Kidney (tissue), 14 donors: ENCODE results near the gene USB1. TPM values are rescaled to one million over a fixed set of nuclear protein-coding genes. Genes with fewer than 3 reads are reported as not detected.
"Not testable (repeated sequence)": the region's sequence is repeated elsewhere in the genome, so short reads cannot be mapped to it uniquely, and the experiment has no call there.

Experiments
- DNase-seq, 5 donors: peaks; one replicate each; pipeline ENCODE4 v3.0.0-alpha.2; 2013 to 2020
- FAIRE-seq: peaks from 2 replicates; lab custom pipeline; 2012; peaks lifted over from hg19 to GRCh38; lab: Jason Lieb, UNC
- H3K27ac ChIP-seq, 2 donors: one replicate each; pipeline ENCODE4 v1.7.0; 2013; ENCODE audit warnings: low read depth in 2 of 2, low read length in 2 of 2, inconsistent platforms in 1 of 2
- H3K27me3 ChIP-seq: one replicate; pipeline ENCODE4 v1.7.1; 2013; ENCODE audit warnings: low read length, inconsistent platforms; ENCODE audit not compliant: control insufficient read depth, insufficient read depth
- H3K36me3 ChIP-seq, 3 donors: one replicate each; pipeline versions ENCODE4 v1.7.0 to v1.7.1; 2013; ENCODE audit warnings: low read length in 3 of 3, control low read depth in 1 of 3, inconsistent platforms in 1 of 3; ENCODE audit not compliant: insufficient read depth in 3 of 3, control insufficient read depth in 2 of 3
- H3K4me1 ChIP-seq, 3 donors: one replicate each; pipeline versions ENCODE4 v1.7.0 to v1.7.1; 2013; ENCODE audit warnings: low read length in 3 of 3, inconsistent platforms in 1 of 3, low read depth in 1 of 3; ENCODE audit not compliant: control insufficient read depth in 2 of 3, insufficient read depth in 2 of 3
- H3K4me3 ChIP-seq, 3 donors: one replicate each; pipeline versions ENCODE4 v1.7.0 to v1.8.1; 2013; ENCODE audit warnings: low read length in 3 of 3, control low read depth in 1 of 3, inconsistent platforms in 1 of 3
- H3K9ac ChIP-seq, 3 donors: one replicate each; pipeline versions ENCODE4 v1.7.0 to v1.7.1; 2013; ENCODE audit warnings: low read length in 3 of 3, control low read depth in 1 of 3, inconsistent platforms in 1 of 3
- H3K9me3 ChIP-seq, 3 donors: one replicate each; pipeline versions ENCODE4 v1.7.0 to v1.7.1; 2013; ENCODE audit warnings: low read length in 3 of 3, control low read depth in 1 of 3, inconsistent platforms in 1 of 3; ENCODE audit not compliant: control insufficient read depth in 2 of 3, insufficient read depth in 1 of 3
- intact Hi-C: fragments of 100-400 bp; cut with DNase I; formaldehyde crosslinking; loops from one replicate; pipeline ENCODE4 v1.11.1; 2022
- polyA plus RNA-seq: library from polyadenylated mRNA; stranded (reverse); fragments of 350-450 nt; fragmentation: Illumina TruSeq; extraction: RNeasy Lipid Tissue Mini Kit (QIAGEN cat#74804); gene quantifications from one replicate; pipeline ENCODE4 v1.2.3, GENCODE V29; 2014; ENCODE audit warnings: low read depth, low replicate concordance; ENCODE audit not compliant: insufficient read depth
- total RNA-seq: library from RNA; stranded (reverse); fragmentation: NEBNext Ultra II Directional; extraction: Animal tissue kit (Norgen Biotek cat#: 25700); gene quantifications from one replicate; pipeline ENCODE4 v1.2.1, GENCODE V29; 2021
- TF ChIP-seq, protein P1 (sequence below): IDR thresholded peaks from 3 replicates; pipeline ENCODE4 v1.5.1; 2012; ENCODE audit warnings: mild to moderate bottlenecking, moderate library complexity, borderline replicate concordance; ENCODE audit not compliant: insufficient read depth; ENCODE audit errors: extremely low read depth
- donor health status: control.
- donor health status: control.
- donor health status: control.
- donor health status: control.
- donor health status: control.
- donor health status: DM: yes; HTN: yes; CAD: no.
- donor health status: Normal renal cell carcinoma (clear cell type).

The USB1 gene
- total and polyA plus RNA-seq, 2 donors from 2014 or later = 18.3 to 32.8 TPM

DNA sequence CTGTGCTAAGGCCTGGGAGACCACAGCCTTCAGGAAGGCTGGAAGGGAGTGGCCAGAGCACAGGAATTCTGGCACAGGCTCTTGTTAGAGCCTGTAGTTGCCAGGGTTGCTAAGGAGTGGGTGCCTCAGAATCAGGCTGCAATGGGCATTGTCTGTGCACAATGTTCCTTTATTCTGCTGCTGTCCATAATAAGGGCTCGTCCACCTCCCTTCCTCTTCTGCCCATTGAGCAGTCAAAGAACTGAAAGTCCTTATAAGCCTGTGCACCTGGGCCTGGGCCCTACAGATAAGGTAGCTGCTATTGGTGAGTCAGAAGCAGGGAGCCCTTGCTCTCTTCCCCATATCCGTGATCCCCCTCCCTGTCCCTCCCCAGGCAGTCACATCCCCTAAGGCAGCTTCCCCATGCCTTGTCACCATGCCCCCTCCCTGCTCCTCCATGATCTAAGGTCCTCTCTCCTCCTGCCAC, 24.8 kb upstream of the USB1 start:
- intact Hi-C loops = no loop called here
- FAIRE-seq (no peak), DNase-seq (peak in 1 of 5 donors; percentile 35)
- H3K4me1 ChIP-seq = no peaks in the 10 kb centered on the region
- H3K9ac ChIP-seq = no peak overlapping the region
- TF ChIP-seq, protein P1, sequence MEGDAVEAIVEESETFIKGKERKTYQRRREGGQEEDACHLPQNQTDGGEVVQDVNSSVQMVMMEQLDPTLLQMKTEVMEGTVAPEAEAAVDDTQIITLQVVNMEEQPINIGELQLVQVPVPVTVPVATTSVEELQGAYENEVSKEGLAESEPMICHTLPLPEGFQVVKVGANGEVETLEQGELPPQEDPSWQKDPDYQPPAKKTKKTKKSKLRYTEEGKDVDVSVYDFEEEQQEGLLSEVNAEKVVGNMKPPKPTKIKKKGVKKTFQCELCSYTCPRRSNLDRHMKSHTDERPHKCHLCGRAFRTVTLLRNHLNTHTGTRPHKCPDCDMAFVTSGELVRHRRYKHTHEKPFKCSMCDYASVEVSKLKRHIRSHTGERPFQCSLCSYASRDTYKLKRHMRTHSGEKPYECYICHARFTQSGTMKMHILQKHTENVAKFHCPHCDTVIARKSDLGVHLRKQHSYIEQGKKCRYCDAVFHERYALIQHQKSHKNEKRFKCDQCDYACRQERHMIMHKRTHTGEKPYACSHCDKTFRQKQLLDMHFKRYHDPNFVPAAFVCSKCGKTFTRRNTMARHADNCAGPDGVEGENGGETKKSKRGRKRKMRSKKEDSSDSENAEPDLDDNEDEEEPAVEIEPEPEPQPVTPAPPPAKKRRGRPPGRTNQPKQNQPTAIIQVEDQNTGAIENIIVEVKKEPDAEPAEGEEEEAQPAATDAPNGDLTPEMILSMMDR = no peak
- no peaks in the 10 kb centered on the region for H3K9me3 ChIP-seq
- no peak overlapping the region for H3K4me3 ChIP-seq
- no peaks in the 10 kb centered on the region for H3K36me3 ChIP-seq
- no peaks in the 10 kb centered on the region for H3K27me3 ChIP-seq
- H3K27ac ChIP-seq = no peak overlapping the region

DNA sequence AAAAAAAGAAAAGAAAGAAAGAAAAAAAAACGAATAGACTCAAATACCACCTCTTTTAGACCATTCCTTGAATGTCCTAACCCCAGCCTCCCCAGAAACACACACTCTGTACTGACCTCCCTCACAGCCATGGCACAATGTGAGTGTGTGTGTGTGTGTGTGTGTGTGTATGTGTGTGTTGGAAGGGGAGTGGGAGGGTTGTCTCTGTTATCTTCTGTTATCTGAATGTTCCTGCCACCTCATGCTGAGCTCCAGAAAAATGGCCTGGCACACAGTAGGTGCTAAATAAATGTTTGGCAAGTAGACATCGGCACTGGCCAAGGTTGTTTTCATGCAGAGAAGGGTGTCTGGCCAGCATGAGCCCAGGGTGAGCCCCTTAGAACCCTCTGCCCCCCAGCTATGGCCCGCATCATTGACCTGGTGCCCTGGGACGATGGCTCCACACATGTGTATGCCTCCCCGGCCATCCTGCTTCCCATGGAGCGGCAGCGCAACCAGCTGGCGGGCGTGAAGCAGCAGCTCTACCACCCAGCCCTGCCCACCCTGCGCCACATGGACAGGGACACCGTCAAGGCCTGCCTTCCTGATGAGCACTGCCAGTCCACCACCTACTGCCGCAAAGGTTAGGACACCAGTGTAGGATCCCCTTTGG, 23.7 kb upstream of the USB1 start:
- H3K4me3 ChIP-seq = no peak overlapping the region
- no peaks in the 10 kb centered on the region for H3K9me3 ChIP-seq
- H3K36me3 ChIP-seq = no peaks in the 10 kb centered on the region
- H3K4me1 ChIP-seq = no peaks in the 10 kb centered on the region
- H3K27ac ChIP-seq = no peak overlapping the region
- H3K27me3 ChIP-seq = no peaks in the 10 kb centered on the region
- TF ChIP-seq, protein P1 = no peak
- H3K9ac ChIP-seq = no peak overlapping the region
- DNase-seq (peak in 1 of 5 donors; percentile 74), FAIRE-seq (no peak)
- intact Hi-C loops = no loop called here

DNA sequence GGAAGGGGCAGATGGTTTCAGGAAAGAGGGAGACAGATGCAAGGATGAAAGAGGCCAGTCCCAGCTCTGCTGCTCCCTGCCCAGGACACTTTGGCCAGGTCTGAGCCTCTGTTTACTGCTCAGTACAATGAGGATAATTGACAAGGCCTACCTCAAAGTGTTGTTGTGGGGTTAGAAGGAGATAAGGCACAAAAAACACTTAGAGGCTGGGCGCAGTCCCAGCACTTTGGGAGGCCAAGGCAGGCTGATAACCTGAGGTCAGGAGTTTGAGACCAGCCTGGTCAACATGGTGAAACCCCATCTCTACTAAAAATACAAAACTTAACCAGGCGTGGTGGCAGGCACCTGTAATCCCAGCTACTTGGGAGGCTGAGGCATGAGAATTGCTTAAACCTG, 23.1 kb upstream of the USB1 start:
- intact Hi-C loops, H3K36me3 ChIP-seq, FAIRE-seq, H3K4me3 ChIP-seq, H3K4me1 ChIP-seq, H3K9ac ChIP-seq, H3K27me3 ChIP-seq, H3K9me3 ChIP-seq, H3K27ac ChIP-seq: not testable (repeated sequence)
- peak in 1 of 5 donors; percentile 4 for DNase-seq

DNA sequence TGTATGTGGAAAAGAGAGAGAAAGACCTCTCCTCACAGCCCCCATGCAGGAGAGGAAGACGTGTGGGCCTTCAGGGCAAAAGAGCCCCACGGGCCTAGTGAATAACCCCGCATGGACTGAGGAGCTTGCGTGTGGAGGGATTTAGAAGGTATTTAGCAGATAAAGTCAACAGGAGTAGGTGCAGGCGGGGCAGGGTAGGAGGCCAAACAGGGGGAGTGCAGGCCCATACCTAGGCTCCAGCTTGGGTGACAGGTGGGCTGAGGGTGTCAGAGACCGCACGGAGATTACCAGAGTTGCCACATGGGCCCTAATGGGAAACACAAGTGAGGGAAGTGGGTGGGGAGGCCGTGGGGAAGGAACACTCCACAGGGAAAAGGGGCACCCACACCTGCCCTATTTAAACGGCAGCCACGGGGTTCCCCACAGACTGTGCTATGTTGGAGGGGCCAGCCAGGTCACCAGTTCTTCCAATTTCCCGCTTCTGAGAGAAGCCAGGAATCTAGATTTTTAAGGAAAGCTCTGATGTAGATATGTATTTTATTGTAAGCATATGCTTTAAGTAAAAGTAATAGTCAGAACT, 22.1 kb upstream of the USB1 start:
- FAIRE-seq (no peak), DNase-seq (peak in 1 of 5 donors; percentile 32)
- no peak overlapping the region for H3K4me3 ChIP-seq
- H3K27ac ChIP-seq = no peak overlapping the region
- intact Hi-C loops = no loop called here
- H3K27me3 ChIP-seq = no peaks in the 10 kb centered on the region
- no peaks in the 10 kb centered on the region for H3K9me3 ChIP-seq
- TF ChIP-seq, protein P1 = no peak
- no peak overlapping the region for H3K9ac ChIP-seq
- H3K36me3 ChIP-seq = no peaks in the 10 kb centered on the region
- peaks cover 0 to under 1% (median 0%) of the 10 kb centered on the region in 3 donors for H3K4me1 ChIP-seq
